D341Med (cell line): ENCODE measurements around the gene TRIM31.
A peak's percentile ranks its signal among the peaks of the same experiment; 100 is the strongest.

Experiments
- DNase-seq: peaks from one replicate; pipeline ENCODE4 v3.0.0; 2012; ENCODE audit warnings: low spot score

The TRIM31 gene

GRCh38 chr6:30116724-30117123 lies 3.8 kb upstream of the TRIM31 start:
- DNase-seq: no peak

- DNase-seq: no peak
Measured at GRCh38 chr6:30113841-30114240, 951 bp upstream of the TRIM31 start.

GRCh38 chr6:30112402-30112994 lies 392 bp downstream of the TRIM31 start:
- DNase-seq: no peak

GRCh38 chr6:30111266-30111856 lies 1.5 kb downstream of the TRIM31 start:
- DNase-seq: no peak

- no peak for DNase-seq
Measured at GRCh38 chr6:30104661-30105060, 8.2 kb downstream of the TRIM31 start.

GRCh38 chr6:30103872-30104179 lies 9.1 kb downstream of the TRIM31 start:
- DNase-seq: no peak

GRCh38 chr6:30102970-30103871 lies 9.7 kb downstream of the TRIM31 start:
- DNase-seq: peak; percentile 86

GRCh38 chr6:30102414-30102969 lies 10.4 kb downstream of the TRIM31 start:
- peak; percentile 59 for DNase-seq

GRCh38 chr6:30101444-30102413 lies 11.2 kb downstream of the TRIM31 start:
- DNase-seq: peak; percentile 84

- peak; percentile 40 for DNase-seq
Measured at GRCh38 chr6:30100585-30101443, 12.1 kb downstream of the TRIM31 start.

GRCh38 chr6:30100154-30100553 lies 12.7 kb downstream of the TRIM31 start:
- no peak for DNase-seq

GRCh38 chr6:30097902-30098768 lies 14.8 kb downstream of the TRIM31 start:
- no peak for DNase-seq

GRCh38 chr6:30096829-30097228 lies 16.1 kb downstream of the TRIM31 start:
- DNase-seq: no peak

- DNase-seq: no peak
Measured at GRCh38 chr6:30093951-30094661, 18.8 kb downstream of the TRIM31 start.

- DNase-seq: no peak
Measured at GRCh38 chr6:30092852-30093543, 19.9 kb downstream of the TRIM31 start.

- DNase-seq: no peak
Measured at GRCh38 chr6:30091577-30092381, 21.1 kb downstream of the TRIM31 start.

- DNase-seq: no peak
Measured at GRCh38 chr6:30087876-30088275, 25.0 kb downstream of the TRIM31 start.

- no peak for DNase-seq
Measured at GRCh38 chr6:30077218-30077617, 35.7 kb downstream of the TRIM31 start.
